H1 (cell line): ENCODE results near the gene CSTF3. TPM values are rescaled to one million over a fixed set of nuclear protein-coding genes. Genes with fewer than 3 reads are reported as not detected.
A peak's percentile ranks its signal among the peaks of the same experiment; 100 is the strongest.

Experiments used
- CTCF ChIA-PET: fragments of 300-600 bp; sonication (Branson Sonifier 250); formaldehyde crosslinking; loops from one replicate; lab custom pipeline; 2021; ENCODE audit not compliant: partially characterized antibody; lab: Charles Lee
- POLR2A ChIA-PET: fragments of 300-600 bp; sonication (Branson Sonifier 250); formaldehyde crosslinking; loops from one replicate; lab custom pipeline; 2021; ENCODE audit warnings: inconsistent platforms; ENCODE audit not compliant: partially characterized antibody; lab: Charles Lee
- DNase-seq, 2 experiments: peaks; one replicate each; pipeline versions ENCODE4 v3.0.0 to v3.0.0-alpha.2; 2010 to 2022; ENCODE audit warnings: low spot score in 2 of 2, low read depth in 1 of 2, mixed read lengths in 1 of 2
- FAIRE-seq: peaks from 2 replicates; lab custom pipeline; 2011; peaks lifted over from hg19 to GRCh38; lab: Jason Lieb, UNC
- H2AFZ ChIP-seq: 2 replicates; pipeline ENCODE4 v1.8.1; 2012; ENCODE audit warnings: low read length, inconsistent platforms
- H2AK5ac ChIP-seq: 2 replicates; pipeline ENCODE4 v1.6.1; 2013; ENCODE audit warnings: low read depth, low read length
- H2BK120ac ChIP-seq: replicated peaks from 2 replicates; pipeline ENCODE3; 2013; ENCODE audit warnings: low read depth, low read length, inconsistent platforms
- H2BK12ac ChIP-seq: 2 replicates; pipeline ENCODE4 v1.6.1; 2013; ENCODE audit warnings: low read depth, low read length
- H2BK15ac ChIP-seq: 2 replicates; pipeline ENCODE4 v1.6.1; 2013; ENCODE audit warnings: low read length
- H2BK20ac ChIP-seq: 2 replicates; pipeline ENCODE4 v1.6.1; 2013; ENCODE audit warnings: low read length
- H2BK5ac ChIP-seq: 2 replicates; pipeline ENCODE4 v1.6.1; 2013; ENCODE audit warnings: low read depth, low read length
- H3K14ac ChIP-seq: 2 replicates; pipeline ENCODE4 v1.6.1; 2013; ENCODE audit warnings: inconsistent platforms; ENCODE audit not compliant: insufficient read length
- H3K18ac ChIP-seq: 2 replicates; pipeline ENCODE4 v1.6.1; 2013; ENCODE audit warnings: low read length; ENCODE audit errors: extremely low read depth
- H3K23ac ChIP-seq: 2 replicates; pipeline ENCODE4 v1.6.1; 2013; ENCODE audit warnings: inconsistent platforms; ENCODE audit not compliant: insufficient read length
- H3K23me2 ChIP-seq: 2 replicates; pipeline ENCODE4 v1.6.1; 2013; ENCODE audit warnings: low read depth, low read length
- H3K27ac ChIP-seq: 2 replicates; pipeline ENCODE4 v1.6.1; 2011; ENCODE audit warnings: low read depth, low read length, inconsistent platforms
- H3K27me3 ChIP-seq, 4 experiments: replicated peaks in 1 of 4; 1 replicate in 1 of 4; 2 replicates in 3 of 4; pipeline versions ENCODE4 v1.6.1 to v1.8.1; 2011 to 2013; ENCODE audit warnings: low read length in 3 of 4, mild to moderate bottlenecking in 3 of 4, inconsistent platforms in 2 of 4, mixed read lengths in 2 of 4, moderate library complexity in 1 of 4; ENCODE audit not compliant: control insufficient read depth in 3 of 4, insufficient read depth in 3 of 4; ENCODE audit errors: extremely low read depth in 1 of 4
- H3K36me3 ChIP-seq, 4 experiments: 2 replicates each; pipeline versions ENCODE4 v1.6.1 to v1.8.1; 2011 to 2013; ENCODE audit warnings: mild to moderate bottlenecking in 4 of 4, low read length in 3 of 4, moderate library complexity in 2 of 4, control low read depth in 1 of 4, inconsistent platforms in 1 of 4; ENCODE audit not compliant: insufficient read depth in 4 of 4, control insufficient read depth in 2 of 4
- H3K4ac ChIP-seq: replicated peaks from 2 replicates; pipeline ENCODE3; 2013; ENCODE audit warnings: low read length, low read depth, mixed read lengths, inconsistent platforms; ENCODE audit not compliant: insufficient read length
- H3K4me1 ChIP-seq, 4 experiments: replicated peaks in 1 of 4; 1 replicate in 1 of 4; 2 replicates in 3 of 4; pipeline versions ENCODE4 v1.6.1 to v1.8.1; 2011 to 2013; ENCODE audit warnings: low read length in 3 of 4, inconsistent platforms in 2 of 4, mixed read lengths in 1 of 4; ENCODE audit not compliant: insufficient read depth in 4 of 4, control insufficient read depth in 3 of 4
- H3K4me2 ChIP-seq, 2 experiments: 2 replicates each; pipeline versions ENCODE4 v1.6.1 to v1.8.1; 2011 to 2013; ENCODE audit warnings: low read depth in 2 of 2, low read length in 2 of 2, control low read depth in 1 of 2, inconsistent platforms in 1 of 2, mild to moderate bottlenecking in 1 of 2; ENCODE audit not compliant: insufficient read depth in 1 of 2
- H3K4me3 ChIP-seq, 4 experiments: fragments of 200-600, 300-600 bp in 1 of 4; sonication (generic), shearing (Covaris generic), sonication (Bioruptor Twin) in 1 of 4; 2 replicates each; pipeline versions ENCODE4 v1.5.1 to v1.8.1; 2011 to 2016; ENCODE audit warnings: low read length in 4 of 4, low read depth in 3 of 4, control low read depth in 2 of 4, inconsistent platforms in 2 of 4, mild to moderate bottlenecking in 2 of 4, mixed read lengths in 1 of 4, moderate library complexity in 1 of 4; ENCODE audit not compliant: insufficient read depth in 2 of 4; ENCODE audit errors: extremely low read depth in 1 of 4
- H3K56ac ChIP-seq: replicated peaks from 2 replicates; pipeline ENCODE3; 2013; ENCODE audit warnings: low read depth, mild to moderate bottlenecking, mixed read lengths, low read length, inconsistent platforms; ENCODE audit not compliant: insufficient read length
- H3K79me1 ChIP-seq: 2 replicates; pipeline ENCODE4 v1.6.1; 2013; ENCODE audit warnings: low read depth, low read length, control low read depth
- H3K79me2 ChIP-seq, 2 experiments: 2 replicates each; pipeline versions ENCODE4 v1.6.1 to v1.8.1; 2012 to 2013; ENCODE audit warnings: low read length in 2 of 2, mild to moderate bottlenecking in 2 of 2, inconsistent platforms in 1 of 2; ENCODE audit not compliant: insufficient read depth in 2 of 2, control insufficient read depth in 1 of 2
- H3K9ac ChIP-seq, 4 experiments: replicated peaks in 1 of 4; 1 replicate in 1 of 4; 2 replicates in 3 of 4; pipeline versions ENCODE4 v1.6.1 to v1.8.1; 2011 to 2013; ENCODE audit warnings: low read depth in 3 of 4, low read length in 3 of 4, control low read depth in 2 of 4, mild to moderate bottlenecking in 2 of 4, moderate library complexity in 2 of 4, inconsistent platforms in 1 of 4; ENCODE audit errors: extremely low read depth in 1 of 4
- H3K9me3 ChIP-seq, 2 experiments: 2 replicates each; pipeline versions ENCODE4 v1.6.1 to v1.8.1; 2012 to 2013; ENCODE audit warnings: mild to moderate bottlenecking in 2 of 2, moderate library complexity in 2 of 2, control low read depth in 1 of 2, inconsistent platforms in 1 of 2, low read depth in 1 of 2, low read length in 1 of 2, mixed read lengths in 1 of 2; ENCODE audit not compliant: insufficient read depth in 2 of 2
- H4K20me1 ChIP-seq, 2 experiments: replicated peaks in 1 of 2; 2 replicates each; pipeline versions ENCODE3 to v1.8.1; 2011 to 2013; ENCODE audit warnings: inconsistent platforms in 2 of 2, low read length in 2 of 2, mild to moderate bottlenecking in 1 of 2; ENCODE audit not compliant: insufficient read depth in 2 of 2, control insufficient read depth in 1 of 2
- H4K5ac ChIP-seq: 2 replicates; pipeline ENCODE4 v1.6.1; 2013; ENCODE audit warnings: low read length, low read depth, mixed read lengths, inconsistent platforms; ENCODE audit not compliant: insufficient read length
- H4K8ac ChIP-seq: 2 replicates; pipeline ENCODE4 v1.8.0; 2013; ENCODE audit warnings: mild to moderate bottlenecking, moderate library complexity, low read length, inconsistent platforms; ENCODE audit not compliant: insufficient read depth; ENCODE audit errors: extremely low read depth
- H4K91ac ChIP-seq: replicated peaks from 2 replicates; pipeline ENCODE3; 2013; ENCODE audit warnings: low read length, mixed read lengths, inconsistent platforms; ENCODE audit not compliant: insufficient read length
- FOSL1 ChIP-seq: IDR thresholded peaks from 2 replicates; pipeline ENCODE4 v1.6.1; 2011; ENCODE audit warnings: mild to moderate bottlenecking, low read depth, low read length, moderate library complexity; ENCODE audit not compliant: insufficient read depth
- WGBS, 2 experiments: shearing (Covaris generic) in 1 of 2; methylation state at CpG; one replicate each; pipeline versions ENCODE4 v1.1.6 to v1.1.7; 2013 to 2015; ENCODE audit warnings: low lambda C conversion rate in 2 of 2, mixed read lengths in 2 of 2, inconsistent platforms in 1 of 2, low coverage in 1 of 2, missing lambda C conversion rate in 1 of 2; ENCODE audit not compliant: insufficient replicate concordance in 2 of 2, insufficient coverage in 1 of 2, insufficient read length in 1 of 2; ENCODE audit errors: extremely low coverage in 1 of 2, missing lambda C conversion rate in 1 of 2; 5-methylcytosine and 5-hydroxymethylcytosine counted together
- polyA plus RNA-seq, 7 experiments: library from polyadenylated mRNA; depleted of rRNA in 3 of 7; stranded (reverse) in 5 of 7; unstranded in 2 of 7; fragments of >200 nt in 5 of 7; fragments of 200-250 nt in 2 of 7; gene quantifications; 1 replicate in 5 of 7; 2 replicates in 1 of 7; 4 replicates in 1 of 7; pipeline versions ENCODE4 v1.2.1 to v1.2.3, GENCODE V29; 2011 to 2013; ENCODE audit warnings: missing spikeins in 2 of 7, mixed read lengths in 2 of 7
- total RNA-seq: library from RNA; stranded (reverse); fragmentation: NEBNext Ultra II Directional; extraction: Animal tissue kit (Norgen Biotek cat#: 25700); gene quantifications from 2 replicates; pipeline ENCODE4 v1.2.1, GENCODE V29; 2021

CSTF3 gene
- total and polyA plus RNA-seq, 2 of the 8 experiments (the other 6 are each of a cell fraction or from before 2014, with no cell fraction given) = 22.3 to 54.7 TPM

DNA sequence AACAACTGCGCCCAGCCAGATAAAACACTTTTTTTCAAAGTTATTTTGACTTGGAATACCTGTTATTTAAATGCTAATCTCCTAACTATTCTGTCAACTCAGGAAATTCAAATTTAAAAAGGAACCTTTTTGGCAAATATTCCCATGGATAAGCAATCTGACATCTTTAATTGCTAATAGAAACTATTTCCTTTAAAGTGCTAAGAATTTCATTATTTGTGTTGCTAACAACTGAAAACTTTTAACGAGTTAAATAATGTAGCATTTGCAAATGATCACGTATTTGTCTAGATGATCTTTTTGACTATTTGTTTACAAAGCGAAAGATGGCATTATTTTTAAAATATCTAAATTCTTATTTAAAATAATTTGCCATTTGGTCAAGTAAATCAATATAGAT, 28.8 kb downstream of the CSTF3 start:
- H4K8ac ChIP-seq = no peak overlapping the region
- H3K18ac ChIP-seq = no peak overlapping the region; the same call in 1 of the 2 replicates
- H3K23ac ChIP-seq = no peak overlapping the region
- no peak overlapping the region for H2BK120ac ChIP-seq
- H3K4me1 ChIP-seq = peaks cover 0 to 17% (median 3%) of the 10 kb centered on the region in 4 experiments; a peak in 5 of 7 replicates
- H4K91ac ChIP-seq = no peak overlapping the region
- H3K4me2 ChIP-seq = peak overlapping the region; percentile 8 to 33; a peak in 2 of 4 replicates
- H4K20me1 ChIP-seq = no peaks in the 10 kb centered on the region
- no peaks in the 10 kb centered on the region; a peak in 1 of 4 replicates for H3K9me3 ChIP-seq
- TF ChIP-seq FOSL1 = no peak
- no peak overlapping the region for H3K27ac ChIP-seq
- peak; percentile 52 for FAIRE-seq
- H3K14ac ChIP-seq = no peak overlapping the region
- H2BK15ac ChIP-seq = no peak overlapping the region
- no peak overlapping the region for H3K56ac ChIP-seq
- WGBS, 2 experiments = 4% methylated on average over 4 of the region's 4 CpGs; no CpG with 5 or more reads in 1 of the 2 experiments
- H3K27me3 ChIP-seq = no peaks in the 10 kb centered on the region
- H3K4ac ChIP-seq = no peak overlapping the region
- no peaks in the 10 kb centered on the region for H3K23me2 ChIP-seq
- H2AFZ ChIP-seq = no peak overlapping the region
- H2AK5ac ChIP-seq = no peak overlapping the region
- peak overlapping the region in 1 of 4 experiments; percentile 17; a peak in 1 of 8 replicates for H3K4me3 ChIP-seq
- CTCF ChIA-PET = no interaction called here
- H3K79me2 ChIP-seq = no peaks in the 10 kb centered on the region
- peak overlapping the region; percentile 60 for H4K5ac ChIP-seq
- H2BK12ac ChIP-seq = no peak overlapping the region
- DNase-seq = no peak
- H2BK20ac ChIP-seq = no peak overlapping the region
- H3K9ac ChIP-seq = no peak overlapping the region
- H3K79me1 ChIP-seq = no peaks in the 10 kb centered on the region
- H2BK5ac ChIP-seq = no peak overlapping the region
- POLR2A ChIA-PET = interaction anchor here (1.3 to 4.4 kb wide), 3 partner anchors 8 to 29 kb away, joined by 6 to 34 read pairs (median 6); partner anchors contain the start of gene CSTF3
- H3K36me3 ChIP-seq = peaks cover 0 to 9% (median 0%) of the 10 kb centered on the region in 4 experiments; a peak in 1 of 8 replicates
